Measurements from ENCODE around the gene SMYD3. TPM values are rescaled to one million over a fixed set of nuclear protein-coding genes. Genes with fewer than 3 reads are reported as not detected.

SMYD3 gene
- total RNA-seq, 1 donor from 2014 or later: 31.9 TPM

- no peak for DNase-seq (ENCODE audit: low spot score, unreplicated experiment)
- H3K36me3 Mint-ChIP-seq (ENCODE audit: insufficient read depth): no peaks in the 10 kb centered on the region
- no peak overlapping the region for H3K4me3 Mint-ChIP-seq (ENCODE audit: low read depth)
- H3K27ac Mint-ChIP-seq: no peak overlapping the region
- TF ChIP-seq CTCF (IDR thresholded peaks at IDR 0.05; ENCODE audit: unreplicated experiment): no peak
- H3K27me3 Mint-ChIP-seq: peaks cover 3% of the 10 kb centered on the region
- H3K4me1 Mint-ChIP-seq (ENCODE audit: low read depth): peaks cover 4% of the 10 kb centered on the region
- H3K9me3 Mint-ChIP-seq (ENCODE audit: low read depth): no peaks in the 10 kb centered on the region
Observed at GRCh38 chr1:246003442-246003730, 503.7 kb downstream of the SMYD3 start.

- Mint-ChIP-seq H3K4me3 (ENCODE audit: low read depth) (no peak overlapping the region), H3K27me3 (peaks cover 3% of the 10 kb centered on the region), H3K9me3 (ENCODE audit: low read depth) (no peaks in the 10 kb centered on the region), H3K4me1 (ENCODE audit: low read depth) (peaks cover 4% of the 10 kb centered on the region), H3K36me3 (ENCODE audit: insufficient read depth) (no peaks in the 10 kb centered on the region), H3K27ac (no peak overlapping the region)
- peak; percentile 98 for TF ChIP-seq CTCF (IDR thresholded peaks at IDR 0.05; ENCODE audit: unreplicated experiment)
- DNase-seq (ENCODE audit: low spot score, unreplicated experiment): peak; percentile 81
Observed at GRCh38 chr1:246002725-246003441, 504.2 kb downstream of the SMYD3 start.

- H3K27me3 Mint-ChIP-seq: no peaks in the 10 kb centered on the region
- H3K36me3 Mint-ChIP-seq (ENCODE audit: insufficient read depth): no peaks in the 10 kb centered on the region
- no peaks in the 10 kb centered on the region for H3K4me1 Mint-ChIP-seq (ENCODE audit: low read depth)
- TF ChIP-seq CTCF (IDR thresholded peaks at IDR 0.05; ENCODE audit: unreplicated experiment): no peak
- H3K9me3 Mint-ChIP-seq (ENCODE audit: low read depth): no peaks in the 10 kb centered on the region
- no peak for DNase-seq (ENCODE audit: low spot score, unreplicated experiment)
- no peak overlapping the region for H3K4me3 Mint-ChIP-seq (ENCODE audit: low read depth)
- H3K27ac Mint-ChIP-seq: no peak overlapping the region
Observed at GRCh38 chr1:246001837-246002230, 505.2 kb downstream of the SMYD3 start.

- H3K4me1 Mint-ChIP-seq (ENCODE audit: low read depth): no peaks in the 10 kb centered on the region
- H3K27ac Mint-ChIP-seq: no peak overlapping the region
- H3K27me3 Mint-ChIP-seq: no peaks in the 10 kb centered on the region
Observed at GRCh38 chr1:246001142-246001836, 505.8 kb downstream of the SMYD3 start.

GRCh38 chr1:246000638-246001015 lies 506.5 kb downstream of the SMYD3 start:
- H3K36me3 Mint-ChIP-seq (ENCODE audit: insufficient read depth): no peaks in the 10 kb centered on the region
- no peak for TF ChIP-seq CTCF (IDR thresholded peaks at IDR 0.05; ENCODE audit: unreplicated experiment)
- no peak overlapping the region for H3K4me3 Mint-ChIP-seq (ENCODE audit: low read depth)
- no peaks in the 10 kb centered on the region for H3K9me3 Mint-ChIP-seq (ENCODE audit: low read depth)
- DNase-seq (ENCODE audit: low spot score, unreplicated experiment): no peak
- H3K27me3 Mint-ChIP-seq: no peaks in the 10 kb centered on the region
- no peaks in the 10 kb centered on the region for H3K4me1 Mint-ChIP-seq (ENCODE audit: low read depth)
- no peak overlapping the region for H3K27ac Mint-ChIP-seq

More at GRCh38 chr1:246001142-246001836, 505.8 kb downstream of the SMYD3 start:
- no peaks in the 10 kb centered on the region for H3K9me3 Mint-ChIP-seq (ENCODE audit: low read depth)
- H3K4me3 Mint-ChIP-seq (ENCODE audit: low read depth): no peak overlapping the region
- no peak for TF ChIP-seq CTCF (IDR thresholded peaks at IDR 0.05; ENCODE audit: unreplicated experiment)
- H3K36me3 Mint-ChIP-seq (ENCODE audit: insufficient read depth): no peaks in the 10 kb centered on the region
- no peak for DNase-seq (ENCODE audit: low spot score, unreplicated experiment)

Data from progenitor cell of endocrine pancreas (in vitro differentiated cells).